Stimulated activated naive CD8-positive, alpha-beta T cell treated with anti-CD3 and anti-CD28 coated beads, Interleukin-15, Interleukin-2, amounts not matched to agents 100 U/mL and 50 U/mL, for 24 hours (primary cell): ENCODE data around the gene ST7.

Experiments
- ATAC-seq: fragments of 150-1000 bp; cut with Tn5 transposase; one replicate; pipeline ENCODE4 v1.10.0; 2021
- DNase-seq: peaks from one replicate; pipeline ENCODE4 v3.0.0; 2021

ST7 gene

DNA sequence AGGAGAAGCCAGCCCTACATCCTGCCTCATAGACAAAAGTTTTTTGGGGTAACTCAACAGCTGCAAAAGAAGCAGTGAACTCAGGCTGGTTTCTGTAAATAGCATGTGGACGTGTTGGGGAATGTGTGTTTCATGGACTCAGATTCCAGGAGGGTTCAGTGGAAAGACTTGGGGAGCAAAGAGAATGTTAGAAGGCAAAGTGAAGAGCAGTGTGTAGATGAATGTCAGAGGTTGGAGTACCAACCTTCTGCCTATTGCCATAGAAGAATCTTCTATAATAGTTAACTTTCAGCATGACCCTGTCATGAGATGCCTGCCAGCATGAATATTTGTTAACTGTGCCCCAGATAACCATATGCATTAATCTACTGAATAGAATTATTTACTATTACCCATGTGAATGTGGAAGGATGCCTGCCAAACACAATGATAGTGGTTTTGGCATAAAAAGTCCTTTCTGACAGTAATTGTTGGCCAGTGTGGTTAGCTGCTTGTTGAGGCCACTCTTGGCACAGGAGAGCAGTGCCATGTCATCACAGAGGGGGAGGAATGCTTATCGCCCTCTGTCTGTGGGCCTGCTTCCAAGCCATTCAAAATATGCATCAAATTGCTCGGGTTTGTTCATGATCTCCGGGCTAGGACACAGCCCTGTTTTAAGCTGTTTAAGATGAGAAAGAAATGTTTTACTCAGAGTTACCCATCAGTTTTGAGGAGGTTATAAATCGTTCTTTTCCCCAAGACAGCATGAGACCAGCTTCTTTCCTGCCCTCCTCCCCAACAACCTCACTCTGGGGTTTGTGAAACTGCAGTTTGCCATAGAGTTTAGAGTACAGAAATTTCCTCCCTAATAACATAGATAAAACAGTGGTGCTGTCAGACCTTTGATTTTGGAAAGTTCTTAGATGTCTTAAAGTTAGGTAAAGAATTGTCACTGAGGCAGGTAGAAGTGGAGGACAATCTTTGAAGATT is 204.2 kb downstream of the ST7 start:
- DNase-seq (no peak), ATAC-seq (no peak)

- ATAC-seq (no peak), DNase-seq (no peak)
These were observed 205.8 kb downstream of the ST7 start for GRCh38 chr7:117158941-117159697.

GRCh38 chr7:117163101-117163500 is 209.8 kb downstream of the ST7 start:
- DNase-seq = no peak
- ATAC-seq = no peak

GRCh38 chr7:117164620-117165019 is 211.3 kb downstream of the ST7 start:
- DNase-seq = no peak
- ATAC-seq = no peak

DNA sequence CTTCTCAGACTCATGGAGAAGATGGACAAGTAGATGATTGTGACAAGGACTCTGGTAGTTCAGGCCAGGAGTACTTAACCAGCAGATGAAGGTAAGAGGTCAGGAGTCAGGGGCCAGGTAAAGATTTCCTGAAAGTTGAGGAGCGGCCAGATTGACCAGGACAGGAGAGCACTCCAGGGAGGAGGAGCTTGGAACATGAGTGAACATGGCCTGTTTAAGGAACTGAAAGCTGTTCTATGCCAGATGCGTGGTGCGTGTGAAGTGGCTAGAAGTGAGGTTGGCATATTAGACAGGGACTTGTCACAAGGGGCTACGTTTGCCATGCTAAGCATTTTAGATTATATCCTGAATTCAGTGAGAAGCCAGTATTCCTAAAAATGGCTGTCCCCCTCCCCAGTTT is 212.4 kb downstream of the ST7 start:
- DNase-seq (no peak), ATAC-seq (no peak)

DNA sequence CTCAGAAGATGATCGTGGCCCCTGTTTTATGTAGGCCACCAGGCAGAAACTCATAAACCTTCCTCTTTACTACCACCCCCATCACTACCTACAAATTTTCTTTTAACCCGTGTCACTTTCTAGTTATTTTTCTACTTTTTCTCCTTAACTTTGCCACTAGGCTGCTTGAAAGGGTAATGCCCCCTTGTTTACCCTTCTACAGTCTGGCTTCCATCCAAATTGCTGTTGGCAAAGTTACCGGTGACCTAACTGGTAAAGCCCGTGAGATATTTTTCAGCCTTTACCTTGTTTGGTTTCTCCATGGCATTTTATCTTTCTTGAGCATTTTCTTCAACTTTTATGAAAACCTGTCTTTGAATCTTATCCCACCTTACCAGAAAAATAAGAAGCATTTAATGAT is 216.6 kb downstream of the ST7 start:
- ATAC-seq = no peak
- no peak for DNase-seq

GRCh38 chr7:117171106-117171505 is 217.8 kb downstream of the ST7 start:
- DNase-seq (no peak), ATAC-seq (no peak)

GRCh38 chr7:117172283-117172682 is 219.0 kb downstream of the ST7 start:
- ATAC-seq (no peak), DNase-seq (no peak)

- no peak for DNase-seq
- ATAC-seq = no peak
These were observed 219.9 kb downstream of the ST7 start for GRCh38 chr7:117173035-117173770.

DNA sequence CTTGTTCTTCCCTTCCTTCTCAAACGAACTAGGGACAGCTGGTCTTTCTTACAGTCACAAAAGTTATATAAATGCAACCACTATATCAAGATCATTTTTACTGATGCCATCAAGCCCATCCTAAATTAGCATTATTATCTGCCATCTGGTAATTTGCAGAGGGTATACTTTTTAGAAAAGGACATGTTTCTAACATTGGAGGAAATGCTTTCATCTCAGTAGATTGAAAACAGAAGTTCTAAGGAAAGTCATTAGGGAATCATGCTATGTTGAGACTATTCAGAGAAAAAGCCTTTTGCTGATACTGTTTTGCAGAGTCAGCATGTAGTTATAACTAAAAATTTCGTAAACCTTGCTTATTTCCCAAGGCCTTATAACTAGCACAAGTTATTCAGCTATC is 222.9 kb downstream of the ST7 start:
- no peak for DNase-seq
- ATAC-seq = no peak

DNA sequence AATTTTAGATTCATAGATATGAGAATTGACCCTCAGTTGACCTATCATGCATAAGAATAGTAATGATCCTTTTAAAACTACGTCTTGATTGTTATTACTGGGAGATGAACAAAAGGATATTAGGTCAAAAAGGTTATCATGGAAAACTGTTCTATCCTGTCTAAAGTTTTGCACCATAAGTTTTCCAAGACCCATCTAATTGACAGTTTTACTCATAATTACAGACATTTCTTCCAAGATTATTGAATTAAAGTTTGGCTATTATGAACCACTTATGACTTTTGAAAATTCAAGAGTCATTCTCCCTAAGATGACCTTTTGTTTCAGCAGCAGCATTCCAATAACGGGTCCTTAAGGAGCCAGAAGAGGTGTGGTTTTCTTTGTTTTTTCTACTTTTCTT is 225.3 kb downstream of the ST7 start:
- no peak for ATAC-seq

DNA sequence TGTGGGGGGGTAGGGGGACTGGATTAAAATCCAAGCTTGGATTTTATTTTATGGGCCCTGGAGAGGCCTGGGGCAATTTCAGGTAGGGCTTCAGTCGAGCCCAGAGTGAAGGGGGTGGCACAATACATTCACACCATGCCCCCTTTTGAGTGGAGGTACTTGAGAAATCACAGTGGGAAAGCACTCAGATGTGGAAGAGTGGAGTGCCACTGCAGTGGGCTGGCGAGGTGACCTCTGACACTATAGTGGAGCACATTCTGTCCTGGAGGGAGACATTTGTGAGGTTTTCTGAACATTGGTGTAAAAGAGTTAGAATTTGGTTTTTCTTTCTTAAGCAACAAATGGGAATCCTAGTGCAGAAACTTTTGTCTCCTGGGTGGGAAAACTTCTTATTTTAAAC is 226.4 kb downstream of the ST7 start:
- ATAC-seq = no peak
- DNase-seq = no peak

More for the DNA sequence above, 225.3 kb downstream of the ST7 start:
- no peak for DNase-seq

DNA sequence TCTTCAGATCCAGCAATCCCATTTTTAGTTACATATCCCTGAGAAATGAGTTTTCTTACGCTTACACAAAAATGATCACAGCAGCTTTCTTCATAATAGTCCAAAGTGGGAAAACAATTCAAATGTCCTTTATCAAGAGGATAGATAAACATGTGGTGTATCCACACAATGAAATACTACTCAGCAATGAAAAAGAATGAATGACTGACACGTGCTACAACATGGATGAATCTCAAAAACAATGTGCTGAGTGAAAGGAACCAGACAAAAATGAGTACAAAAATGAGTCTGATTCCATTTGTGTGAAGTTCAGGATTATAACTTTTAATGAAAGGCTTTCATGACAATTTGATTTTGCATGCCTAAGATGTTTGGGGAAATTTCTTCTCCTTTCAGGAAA is 230.4 kb downstream of the ST7 start:
- no peak for ATAC-seq
- DNase-seq = no peak

GRCh38 chr7:117184367-117184766 is 231.1 kb downstream of the ST7 start:
- DNase-seq = no peak
- ATAC-seq = no peak

DNA sequence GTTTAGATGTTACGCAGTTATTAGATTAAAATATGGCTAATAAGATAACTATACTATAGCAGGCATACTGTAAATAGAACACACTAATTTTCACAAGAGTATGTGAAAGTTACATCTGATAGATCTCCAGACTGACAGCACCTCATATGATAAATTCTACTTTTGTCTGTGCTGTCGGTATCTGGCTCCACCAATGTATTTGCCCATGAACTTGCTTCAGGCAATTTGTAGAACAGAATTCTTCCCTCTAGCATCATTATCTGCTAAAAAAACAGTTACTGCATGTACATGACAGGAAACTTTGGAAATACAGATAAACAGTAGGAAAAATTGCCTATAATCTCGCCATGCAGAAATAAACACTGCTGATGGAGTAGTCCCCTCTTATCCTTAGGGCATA is 231.8 kb downstream of the ST7 start:
- DNase-seq = no peak

GRCh38 chr7:117186218-117187010 is 233.1 kb downstream of the ST7 start:
- DNase-seq (no peak), ATAC-seq (no peak)

More for the DNA sequence above, 231.8 kb downstream of the ST7 start:
- ATAC-seq = no peak

DNA sequence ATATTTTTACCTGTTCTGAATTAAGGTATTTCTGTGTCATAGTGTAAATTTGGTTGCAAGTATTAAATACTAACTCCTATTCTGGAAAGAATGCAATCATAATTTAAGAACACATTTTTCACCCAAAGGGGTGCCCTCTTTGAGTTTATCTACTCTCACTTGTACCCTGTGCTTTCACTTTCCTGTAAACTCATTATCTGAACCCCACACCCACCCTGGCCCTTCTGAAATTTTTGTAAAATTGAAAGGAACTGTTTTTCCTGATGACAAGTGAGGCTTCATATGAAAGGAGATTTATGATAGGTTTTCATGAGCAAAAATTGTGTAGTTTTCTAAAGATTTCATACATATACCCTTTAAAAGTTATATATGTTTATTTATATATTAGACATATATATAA is 235.1 kb downstream of the ST7 start:
- ATAC-seq (no peak), DNase-seq (no peak)

DNA sequence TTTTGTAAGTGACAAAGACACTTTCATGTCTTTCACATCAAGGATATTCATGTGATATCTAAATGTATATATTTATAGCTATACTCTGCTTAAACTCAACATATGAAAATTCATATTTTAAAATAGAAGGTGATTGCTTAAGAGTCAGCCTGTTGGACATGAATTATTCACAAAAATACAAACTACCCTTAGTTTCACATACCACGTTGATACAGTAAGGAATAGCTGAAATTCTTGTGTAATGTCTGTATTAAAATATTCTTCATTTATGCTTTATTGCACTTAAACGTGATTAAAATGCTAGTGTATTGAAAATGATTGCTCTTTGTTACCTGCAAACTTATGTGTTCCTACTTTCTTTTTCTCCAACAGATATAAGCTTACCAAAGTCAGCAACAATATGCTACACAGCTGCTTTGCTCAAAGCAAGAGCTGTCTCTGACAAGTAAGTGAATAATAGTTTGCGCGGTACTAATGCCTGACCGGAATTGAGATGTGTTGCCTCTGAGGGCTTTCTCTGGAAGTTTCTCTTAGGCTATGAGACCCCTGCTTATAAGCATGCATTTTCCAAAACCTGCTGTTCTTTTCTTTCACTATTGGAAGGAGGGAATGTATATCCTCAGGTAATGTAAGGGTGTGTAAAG is 235.8 kb downstream of the ST7 start:
- ATAC-seq (no peak), DNase-seq (no peak)

DNA sequence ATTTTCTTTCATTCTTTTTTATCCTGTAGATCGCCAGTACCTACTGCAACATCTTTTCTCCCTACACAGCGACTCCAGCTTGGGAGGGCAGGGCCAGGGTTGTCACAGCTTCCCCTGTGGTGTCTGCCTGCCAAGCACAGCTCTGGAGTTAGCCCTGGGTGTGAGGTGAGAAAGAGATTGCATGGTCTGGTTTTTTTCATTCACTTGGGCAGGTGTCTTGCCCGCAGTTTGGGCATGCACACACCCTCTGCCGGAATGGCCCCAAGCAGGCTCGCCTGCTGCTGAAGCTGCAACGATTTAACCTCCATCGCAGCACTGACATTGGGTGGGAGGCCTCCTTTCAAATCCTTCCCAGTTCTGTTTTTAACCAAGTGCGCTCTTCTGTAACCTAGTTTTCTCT is 236.8 kb downstream of the ST7 start:
- no peak for ATAC-seq
- DNase-seq = no peak

- no peak for ATAC-seq
- no peak for DNase-seq
These were observed 237.6 kb downstream of the ST7 start for GRCh38 chr7:117190746-117191435.

DNA sequence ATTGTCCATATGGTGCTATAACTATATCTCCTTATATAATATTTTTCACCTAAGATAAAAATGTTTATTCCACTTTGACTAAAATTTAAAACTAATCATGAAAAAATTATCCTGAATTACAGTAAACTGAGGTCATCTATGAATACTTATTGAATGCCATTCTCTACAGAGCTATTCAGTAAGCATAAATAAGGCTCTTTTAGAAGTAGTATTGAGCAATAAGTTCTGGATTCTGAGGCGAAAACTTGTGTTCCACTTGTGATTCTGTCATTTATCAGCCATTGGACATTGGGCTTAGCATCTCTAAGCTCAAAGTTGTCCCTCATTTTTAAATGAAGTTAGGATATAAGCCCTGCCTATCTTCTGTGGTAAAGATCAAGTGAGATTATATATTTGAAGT is 238.8 kb downstream of the ST7 start:
- ATAC-seq = no peak

More for the DNA sequence above, 238.8 kb downstream of the ST7 start:
- no peak for DNase-seq
